ENCODE results near the gene KRTAP13-3.

KRTAP13-3 gene

GRCh38 chr21:30415993-30416392 lies 9.7 kb downstream of the KRTAP13-3 start:
- no peak for TF ChIP-seq CTCF (IDR thresholded peaks at IDR 0.05; ENCODE audit: insufficient read depth, low read depth, low read length, missing control alignments)
- H3K4me3 ChIP-seq (ENCODE audit: low read length): no peak overlapping the region
- no peak for DNase-seq (ENCODE audit: low read depth)

GRCh38 chr21:30408782-30409494 lies 16.8 kb downstream of the KRTAP13-3 start:
- TF ChIP-seq CTCF (IDR thresholded peaks at IDR 0.05; ENCODE audit: insufficient read depth, low read depth, low read length, missing control alignments): peak; percentile 76
- DNase-seq (ENCODE audit: low read depth): peak; percentile 94
- H3K4me3 ChIP-seq (ENCODE audit: low read length): no peak overlapping the region

- no peak within 1 kb of the TSS for H3K4me3 ChIP-seq (ENCODE audit: low read length)
- TF ChIP-seq CTCF (IDR thresholded peaks at IDR 0.05; ENCODE audit: insufficient read depth, low read depth, low read length, missing control alignments): no peak
- DNase-seq (ENCODE audit: low read depth): no peak
These were observed 30.0 kb downstream of the KRTAP13-3 start, which contains the start of gene KRTAP13-1 for GRCh38 chr21:30395731-30396130. TSS of gene KRTAP13-1 (plus strand) at chr21:30396031. CDS start at chr21:30396087, 56 bp downstream.

- DNase-seq (ENCODE audit: low read depth): no peak
- no peak overlapping the region for H3K4me3 ChIP-seq (ENCODE audit: low read length)
- no peak for TF ChIP-seq CTCF (IDR thresholded peaks at IDR 0.05; ENCODE audit: insufficient read depth, low read depth, low read length, missing control alignments)
These were observed 34.2 kb downstream of the KRTAP13-3 start for GRCh38 chr21:30391492-30392025.

GRCh38 chr21:30382201-30382600 lies 43.5 kb downstream of the KRTAP13-3 start:
- DNase-seq (ENCODE audit: low read depth): no peak
- TF ChIP-seq CTCF (IDR thresholded peaks at IDR 0.05; ENCODE audit: insufficient read depth, low read depth, low read length, missing control alignments): no peak
- no peak overlapping the region for H3K4me3 ChIP-seq (ENCODE audit: low read length)
